ENCODE results near the gene SERPINH1.

Gene SERPINH1

GRCh38 chr11:75586395-75586794 is 24.3 kb downstream of the SERPINH1 start:
- TF ChIP-seq, protein P1, sequence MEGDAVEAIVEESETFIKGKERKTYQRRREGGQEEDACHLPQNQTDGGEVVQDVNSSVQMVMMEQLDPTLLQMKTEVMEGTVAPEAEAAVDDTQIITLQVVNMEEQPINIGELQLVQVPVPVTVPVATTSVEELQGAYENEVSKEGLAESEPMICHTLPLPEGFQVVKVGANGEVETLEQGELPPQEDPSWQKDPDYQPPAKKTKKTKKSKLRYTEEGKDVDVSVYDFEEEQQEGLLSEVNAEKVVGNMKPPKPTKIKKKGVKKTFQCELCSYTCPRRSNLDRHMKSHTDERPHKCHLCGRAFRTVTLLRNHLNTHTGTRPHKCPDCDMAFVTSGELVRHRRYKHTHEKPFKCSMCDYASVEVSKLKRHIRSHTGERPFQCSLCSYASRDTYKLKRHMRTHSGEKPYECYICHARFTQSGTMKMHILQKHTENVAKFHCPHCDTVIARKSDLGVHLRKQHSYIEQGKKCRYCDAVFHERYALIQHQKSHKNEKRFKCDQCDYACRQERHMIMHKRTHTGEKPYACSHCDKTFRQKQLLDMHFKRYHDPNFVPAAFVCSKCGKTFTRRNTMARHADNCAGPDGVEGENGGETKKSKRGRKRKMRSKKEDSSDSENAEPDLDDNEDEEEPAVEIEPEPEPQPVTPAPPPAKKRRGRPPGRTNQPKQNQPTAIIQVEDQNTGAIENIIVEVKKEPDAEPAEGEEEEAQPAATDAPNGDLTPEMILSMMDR (conservative IDR thresholded peaks at IDR 0.05), result no peak
- H3K27ac ChIP-seq, result no peak overlapping the region

DNA sequence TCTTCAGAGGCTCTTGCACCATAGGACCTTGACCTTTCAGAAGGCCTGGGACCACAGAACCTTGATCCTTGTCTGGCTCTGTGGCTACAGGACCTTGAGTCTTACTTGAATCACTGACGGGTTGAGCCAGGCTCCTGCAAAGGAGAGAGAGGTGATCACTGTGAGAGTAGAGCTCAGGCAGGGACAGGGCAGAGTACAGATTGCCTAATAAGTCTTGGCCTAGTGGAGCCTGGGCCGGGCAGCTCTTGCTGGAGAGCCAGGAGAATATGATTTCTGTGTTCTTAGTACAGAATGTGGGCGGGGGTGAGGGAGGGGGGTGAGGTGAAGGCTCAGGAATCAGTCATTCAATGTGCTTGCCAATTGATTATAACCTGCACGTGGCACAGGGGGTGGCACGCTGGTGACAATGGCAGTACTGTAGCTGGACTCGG is 26.0 kb downstream of the SERPINH1 start:
- TF ChIP-seq, protein P1 (conservative IDR thresholded peaks at IDR 0.05), result no peak
- H3K27ac ChIP-seq, result no peak overlapping the region

DNA sequence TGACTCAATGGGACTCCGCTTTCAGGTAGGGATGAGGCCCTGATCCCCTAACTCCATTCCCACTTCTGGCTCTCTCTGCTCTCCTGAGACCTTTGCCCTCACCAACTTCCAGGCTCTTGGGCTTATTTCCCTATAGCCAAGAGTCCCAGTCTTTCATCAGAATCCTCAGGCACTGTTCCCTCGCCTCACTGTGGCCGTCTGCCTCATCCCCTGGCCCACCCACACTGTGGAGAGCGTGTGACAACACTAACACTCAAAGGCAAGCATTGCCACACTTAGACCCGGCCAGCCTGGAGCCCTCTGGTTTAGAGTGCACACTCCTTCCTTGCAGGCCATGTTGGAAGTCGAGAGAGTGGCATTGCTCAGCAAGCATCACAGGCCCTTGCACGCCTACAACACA is 27.0 kb downstream of the SERPINH1 start:
- TF ChIP-seq, protein P1 (conservative IDR thresholded peaks at IDR 0.05), result no peak
- no peak overlapping the region for H3K27ac ChIP-seq

DNA sequence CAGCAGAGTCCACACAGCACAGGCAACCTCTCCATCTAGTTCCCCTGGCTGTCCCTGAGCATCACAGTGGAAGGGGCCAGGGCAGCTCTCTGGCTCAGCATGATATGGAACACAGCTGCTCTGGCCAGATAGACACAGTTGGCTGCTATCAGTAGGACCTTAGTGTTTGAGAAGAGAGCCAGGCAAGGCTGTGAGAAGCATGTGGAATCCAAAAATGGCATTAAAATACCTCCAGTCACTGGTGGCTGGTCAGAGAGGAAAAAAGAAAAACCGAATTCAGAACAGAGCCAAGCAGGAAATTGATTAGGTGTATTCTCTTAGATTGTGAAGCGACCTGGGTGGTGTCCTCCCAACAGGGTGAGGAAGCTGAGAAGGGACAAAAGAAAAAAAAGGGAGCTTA is 27.9 kb downstream of the SERPINH1 start:
- TF ChIP-seq, protein P1 (conservative IDR thresholded peaks at IDR 0.05), result no peak
- no peak overlapping the region for H3K27ac ChIP-seq

DNA sequence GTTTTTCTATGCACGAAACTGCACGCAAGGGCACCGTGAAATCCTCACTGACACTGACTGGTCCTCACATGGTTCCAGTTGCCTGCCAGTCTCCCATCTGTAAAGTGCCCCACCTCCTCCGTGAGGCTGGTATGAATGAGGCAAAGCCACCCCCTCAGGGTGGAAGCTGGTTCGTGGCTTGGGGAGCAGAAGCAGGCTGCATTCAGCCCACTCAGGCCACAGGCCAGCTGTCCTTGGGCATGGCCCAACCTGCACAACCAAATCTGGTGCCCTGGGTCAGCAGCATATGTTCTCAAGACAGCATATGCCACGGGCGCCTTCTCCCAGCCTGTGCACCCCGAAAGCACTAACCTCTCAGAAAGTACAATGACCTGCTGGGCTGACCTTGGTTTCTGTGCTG is 29.3 kb downstream of the SERPINH1 start:
- TF ChIP-seq, protein P1 (conservative IDR thresholded peaks at IDR 0.05), result no peak
- H3K27ac ChIP-seq, result no peak overlapping the region

GRCh38 chr11:75591966-75592365 is 29.9 kb downstream of the SERPINH1 start:
- TF ChIP-seq, protein P1 (conservative IDR thresholded peaks at IDR 0.05), result no peak
- H3K27ac ChIP-seq, result no peak overlapping the region

DNA sequence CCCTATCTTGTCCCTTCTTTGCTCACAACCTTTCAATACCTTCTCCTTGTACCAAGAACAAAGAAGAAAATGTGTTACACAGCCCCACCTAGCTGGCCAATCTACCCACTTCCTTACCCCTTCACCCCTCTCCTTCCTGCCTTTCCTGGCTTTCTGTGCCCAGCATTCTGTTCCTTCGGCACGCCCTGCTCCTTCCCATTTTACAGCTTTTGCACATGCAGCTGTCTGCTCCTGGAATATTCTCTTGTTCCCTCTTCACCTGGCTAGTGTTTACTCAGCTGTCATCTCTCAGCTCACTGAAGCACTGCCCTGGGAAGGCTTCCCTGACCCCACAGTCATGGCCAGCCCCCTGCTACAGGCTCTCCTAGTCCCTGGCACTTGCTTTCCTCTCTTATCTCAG is 30.7 kb downstream of the SERPINH1 start:
- TF ChIP-seq, protein P1 (conservative IDR thresholded peaks at IDR 0.05), result no peak
- H3K27ac ChIP-seq, result no peak overlapping the region; the same call in 1 of the 2 replicates

Measured in VCaP (cell line).